ENCODE data around the gene ANKRD34A. TPM values are rescaled to one million over a fixed set of nuclear protein-coding genes. Genes with fewer than 3 reads are reported as not detected.

ANKRD34A gene
- total and polyA plus RNA-seq, 4 donors: 0.06 to 0.17 (median 0.13) TPM; not detected in 1

- DNase-seq (ENCODE audit: low spot score): no peak
- TF ChIP-seq FOXA1 (IDR thresholded peaks at IDR 0.05) (no peak), REST (IDR thresholded peaks at IDR 0.05) (no peak), SP1 (IDR thresholded peaks at IDR 0.05) (no peak)
- H3K36me3 ChIP-seq (ENCODE audit: control insufficient read depth in 4 of 4, insufficient read depth in 3 of 4, low read depth in 1 of 4, low read length in 3 of 4): no peaks in the 10 kb centered on the region
- no peaks in the 10 kb centered on the region for H3K27me3 ChIP-seq (ENCODE audit: control insufficient read depth in 4 of 4, insufficient read depth in 4 of 4, low read length in 3 of 4)
- no peaks in the 10 kb centered on the region for H3K9me3 ChIP-seq (ENCODE audit: control insufficient read depth in 4 of 4, low read length in 3 of 4)
- 11% methylated on average over 12 of the region's 12 CpGs for WGBS
- no peak overlapping the region for H3K9ac ChIP-seq (ENCODE audit: low read depth in 1 of 2, low read length in 2 of 2)
- H3K27ac ChIP-seq (ENCODE audit: low read depth in 1 of 2, low read length in 2 of 2): peak overlapping the region; percentile 39 to 86
- peaks cover 13 to 76% (median 54%) of the 10 kb centered on the region in 4 donors for H3K4me1 ChIP-seq (ENCODE audit: control insufficient read depth in 4 of 4, insufficient read depth in 4 of 4, low read length in 3 of 4)
- H3K4me3 ChIP-seq (ENCODE audit: low read depth in 1 of 3, low read length in 3 of 3): peak overlapping the region; percentile 56 to 71 (median 62)
These were observed 4.4 kb downstream of the ANKRD34A start for GRCh38 chr1:145959957-145960467.

GRCh38 chr1:145959333-145959732, 5.0 kb downstream of the ANKRD34A start:
- no peak for DNase-seq (ENCODE audit: low spot score)
- Histone ChIP-seq H3K36me3 (ENCODE audit: control insufficient read depth in 4 of 4, insufficient read depth in 3 of 4, low read depth in 1 of 4, low read length in 3 of 4) (no peaks in the 10 kb centered on the region), H3K4me3 (ENCODE audit: low read depth in 1 of 3, low read length in 3 of 3) (no peak overlapping the region), H3K9ac (ENCODE audit: low read depth in 1 of 2, low read length in 2 of 2) (no peak overlapping the region), H3K4me1 (ENCODE audit: control insufficient read depth in 4 of 4, insufficient read depth in 4 of 4, low read length in 3 of 4) (peaks cover 13 to 79% (median 59%) of the 10 kb centered on the region in 4 donors), H3K27me3 (ENCODE audit: control insufficient read depth in 4 of 4, insufficient read depth in 4 of 4, low read length in 3 of 4) (no peaks in the 10 kb centered on the region), H3K27ac (ENCODE audit: low read depth in 1 of 2, low read length in 2 of 2) (no peak overlapping the region), H3K9me3 (ENCODE audit: control insufficient read depth in 4 of 4, low read length in 3 of 4) (no peaks in the 10 kb centered on the region)
- TF ChIP-seq HNF4A (conservative IDR thresholded peaks at IDR 0.05) (no peak), YY1 (IDR thresholded peaks at IDR 0.05) (no peak), ZBTB33 (IDR thresholded peaks at IDR 0.05) (no peak), FOXA1 (IDR thresholded peaks at IDR 0.05) (no peak), RAD21 (IDR thresholded peaks at IDR 0.05) (no peak), CTCF (IDR thresholded peaks at IDR 0.05; ENCODE audit: low read depth, low read length, missing input control) (no peak)

- H3K4me1 ChIP-seq (ENCODE audit: control insufficient read depth in 4 of 4, insufficient read depth in 4 of 4, low read length in 3 of 4): peaks cover 16 to 74% (median 56%) of the 10 kb centered on the region in 4 donors
These were observed 5.6 kb downstream of the ANKRD34A start for GRCh38 chr1:145958734-145959133.

More at GRCh38 chr1:145958734-145959133, 5.6 kb downstream of the ANKRD34A start:
- TF ChIP-seq GABPA (IDR thresholded peaks at IDR 0.05 in 1 of 2, conservative IDR thresholded peaks at IDR 0.05 in 1 of 2) (no peak), HNF4A (conservative IDR thresholded peaks at IDR 0.05) (no peak), TAF1 (conservative IDR thresholded peaks at IDR 0.05) (no peak), RAD21 (IDR thresholded peaks at IDR 0.05) (no peak), ZBTB33 (IDR thresholded peaks at IDR 0.05) (no peak), EGR1 (IDR thresholded peaks at IDR 0.05; ENCODE audit: low read depth in 2 of 2) (no peak), REST (IDR thresholded peaks at IDR 0.05) (no peak), YY1 (IDR thresholded peaks at IDR 0.05) (no peak), ATF3 (IDR thresholded peaks at IDR 0.05) (no peak)
- H3K9ac ChIP-seq (ENCODE audit: low read depth in 1 of 2, low read length in 2 of 2): no peak overlapping the region
- H3K27me3 ChIP-seq (ENCODE audit: control insufficient read depth in 4 of 4, insufficient read depth in 4 of 4, low read length in 3 of 4): no peaks in the 10 kb centered on the region
- H3K36me3 ChIP-seq (ENCODE audit: control insufficient read depth in 4 of 4, insufficient read depth in 3 of 4, low read depth in 1 of 4, low read length in 3 of 4): no peaks in the 10 kb centered on the region
- no peak overlapping the region for H3K27ac ChIP-seq (ENCODE audit: low read depth in 1 of 2, low read length in 2 of 2)
- no peak overlapping the region for H3K4me3 ChIP-seq (ENCODE audit: low read depth in 1 of 3, low read length in 3 of 3)
- H3K9me3 ChIP-seq (ENCODE audit: control insufficient read depth in 4 of 4, low read length in 3 of 4): no peaks in the 10 kb centered on the region
- DNase-seq (ENCODE audit: low spot score): no peak

All from liver (tissue), 9 donors.